Measurements from ENCODE around the gene AOC2. TPM values are rescaled to one million over a fixed set of nuclear protein-coding genes. Genes with fewer than 3 reads are reported as not detected.
"Not testable (repeated sequence)": the region's sequence is repeated elsewhere in the genome, so short reads cannot be mapped to it uniquely, and the experiment has no call there.

AOC2 gene
- total RNA-seq, 2 donors from 2014 or later = 0.32 to 1.1 TPM

GRCh38 chr17:42872251-42872965 is 28.0 kb downstream of the AOC2 start:
- intact Hi-C loops (cut with DNase I) = no loop called here
- DNase-seq = no peak

DNA sequence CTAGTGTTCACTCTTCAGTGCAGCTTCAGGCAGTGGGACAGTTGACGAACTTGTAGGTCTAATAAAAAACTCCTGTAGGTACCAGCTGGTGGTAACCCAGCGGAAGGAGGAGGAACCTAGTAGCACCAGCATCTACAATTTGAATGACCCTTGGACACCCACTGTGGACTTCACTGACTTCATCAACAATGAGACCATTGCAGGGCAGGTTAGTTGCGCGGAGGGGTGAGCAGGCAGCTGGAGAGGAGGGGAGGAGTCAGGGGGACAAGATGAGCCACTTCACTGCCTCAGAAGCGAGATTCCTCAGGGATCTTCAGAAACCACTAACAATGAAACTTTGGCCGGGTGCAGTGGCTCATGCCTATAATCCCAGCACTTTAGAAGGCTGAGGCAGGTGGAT is 28.9 kb downstream of the AOC2 start:
- H3K27ac ChIP-seq = no peak overlapping the region
- no peaks in the 10 kb centered on the region for H3K27me3 ChIP-seq
- no peak for TF ChIP-seq CTCF (IDR thresholded peaks at IDR 0.05)
- H3K9me3 ChIP-seq = no peaks in the 10 kb centered on the region
- no peak for DNase-seq
- H3K4me3 ChIP-seq = no peak overlapping the region
- no peaks in the 10 kb centered on the region for H3K36me3 ChIP-seq
- intact Hi-C loops (cut with DNase I) = no loop called here
- no peak overlapping the region for H3K9ac ChIP-seq (ENCODE audit: low read depth in 2 of 2, low read length in 2 of 2)
- H3K4me1 ChIP-seq = no peaks in the 10 kb centered on the region

More at GRCh38 chr17:42872251-42872965, 28.0 kb downstream of the AOC2 start:
- TF ChIP-seq CTCF (IDR thresholded peaks at IDR 0.05) = no peak
- Histone ChIP-seq H3K27ac (no peak overlapping the region), H3K4me1 (no peaks in the 10 kb centered on the region), H3K4me3 (no peak overlapping the region), H3K36me3 (no peaks in the 10 kb centered on the region), H3K9me3 (no peaks in the 10 kb centered on the region), H3K9ac (ENCODE audit: low read depth in 2 of 2, low read length in 2 of 2) (no peak overlapping the region), H3K27me3 (no peaks in the 10 kb centered on the region)

DNA sequence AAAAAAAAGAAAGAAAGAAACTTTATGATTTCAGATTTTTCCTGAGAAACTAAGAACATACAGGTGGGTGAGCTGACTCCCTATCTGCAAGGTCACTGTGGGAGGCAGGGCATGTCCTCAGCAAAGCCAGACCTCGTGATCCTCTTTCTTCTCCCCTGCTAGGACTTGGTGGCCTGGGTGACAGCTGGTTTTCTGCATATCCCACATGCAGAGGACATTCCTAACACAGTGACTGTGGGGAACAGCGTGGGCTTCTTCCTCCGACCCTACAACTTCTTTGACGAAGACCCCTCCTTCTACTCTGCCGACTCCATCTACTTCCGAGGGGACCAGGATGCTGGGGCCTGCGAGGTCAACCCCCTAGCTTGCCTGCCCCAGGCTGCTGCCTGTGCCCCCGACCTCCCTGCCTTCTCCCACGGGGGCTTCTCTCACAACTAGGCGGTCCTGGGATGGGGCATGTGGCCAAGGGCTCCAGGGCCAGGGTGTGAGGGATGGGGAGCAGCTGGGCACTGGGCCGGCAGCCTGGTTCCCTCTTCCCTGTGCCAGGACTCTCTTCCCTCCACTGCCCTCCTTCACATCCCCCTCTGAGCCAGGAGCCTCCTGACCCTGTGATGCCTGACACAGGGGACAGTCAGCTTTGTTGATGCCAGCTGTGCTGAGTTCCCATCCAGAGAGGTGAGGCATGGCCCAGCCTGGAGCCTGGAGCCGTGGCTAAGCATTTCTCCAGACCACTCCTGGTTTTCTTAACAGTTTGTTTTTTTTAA is 29.7 kb downstream of the AOC2 start:
- H3K27me3 ChIP-seq; H3K4me3 ChIP-seq; H3K4me1 ChIP-seq; H3K9ac ChIP-seq (ENCODE audit: low read depth in 2 of 2, low read length in 2 of 2); intact Hi-C loops (cut with DNase I); DNase-seq; H3K9me3 ChIP-seq; H3K36me3 ChIP-seq; H3K27ac ChIP-seq: not testable (repeated sequence)

DNA sequence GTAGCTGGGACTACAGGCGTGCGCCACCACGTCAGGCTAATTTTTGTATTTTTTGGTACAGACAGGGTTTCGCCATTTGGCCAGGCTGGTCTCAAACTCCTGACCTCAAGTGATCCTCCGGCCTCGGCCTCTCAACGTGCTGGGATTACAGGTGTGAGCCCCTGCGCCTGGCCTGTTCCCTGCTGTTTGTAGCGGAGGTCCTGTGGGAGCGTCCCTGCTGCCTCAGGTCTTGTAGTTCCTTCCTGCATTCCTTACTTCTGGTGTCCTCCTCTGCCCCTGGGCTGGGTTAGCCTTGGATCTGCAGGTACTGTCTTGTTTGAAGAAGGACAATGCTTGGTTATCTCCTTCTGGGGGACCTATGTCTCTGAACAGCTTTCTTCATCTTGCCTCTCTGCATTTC is 32.7 kb downstream of the AOC2 start:
- no peaks in the 10 kb centered on the region for H3K9me3 ChIP-seq
- no peaks in the 10 kb centered on the region for H3K36me3 ChIP-seq
- DNase-seq = no peak
- no peak for TF ChIP-seq CTCF (IDR thresholded peaks at IDR 0.05)
- H3K27me3 ChIP-seq = no peaks in the 10 kb centered on the region
- H3K9ac ChIP-seq (ENCODE audit: low read depth in 2 of 2, low read length in 2 of 2) = no peak overlapping the region
- H3K27ac ChIP-seq = no peak overlapping the region
- no peaks in the 10 kb centered on the region for H3K4me1 ChIP-seq
- intact Hi-C loops (cut with DNase I) = no loop called here
- H3K4me3 ChIP-seq = no peak overlapping the region

DNA sequence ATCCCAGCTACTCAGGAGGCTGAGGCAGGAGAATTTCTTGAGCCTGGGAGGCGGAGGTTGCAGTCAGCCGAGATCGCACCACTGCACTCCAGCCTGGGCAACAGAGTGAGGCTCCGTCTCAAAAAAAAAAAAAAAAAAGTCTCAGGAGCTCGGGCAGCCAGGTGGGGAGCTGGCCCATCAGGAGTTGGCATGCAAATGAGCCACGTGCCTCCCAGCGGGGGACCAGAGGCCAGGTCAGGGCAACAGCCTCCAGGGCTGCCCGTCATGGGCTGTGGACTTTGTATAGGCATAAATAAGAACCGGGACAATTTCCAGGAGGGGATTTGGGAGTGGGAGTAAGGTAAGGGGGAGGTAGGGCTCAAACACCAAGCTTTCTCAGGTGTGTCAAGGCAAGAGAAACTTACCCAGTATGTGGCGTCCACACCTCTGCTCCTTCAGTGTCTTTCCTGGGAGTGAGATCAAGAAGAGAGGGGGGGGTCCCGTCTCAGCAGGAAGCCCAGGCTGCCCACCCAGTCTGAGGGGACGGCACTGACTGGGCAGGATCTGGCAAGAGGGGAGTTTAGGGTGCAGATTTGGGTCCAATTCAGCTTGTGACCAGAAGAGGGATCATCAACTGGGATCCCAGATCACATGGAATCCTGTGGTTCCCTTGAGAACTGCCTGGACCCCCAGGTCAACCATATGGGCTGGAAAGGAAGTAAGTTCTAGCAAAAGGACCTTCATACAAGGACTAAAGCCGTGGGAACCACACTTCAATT is 33.9 kb downstream of the AOC2 start:
- Histone ChIP-seq H3K36me3 (no peaks in the 10 kb centered on the region), H3K27ac (no peak overlapping the region), H3K27me3 (no peaks in the 10 kb centered on the region), H3K4me1 (no peaks in the 10 kb centered on the region), H3K4me3 (no peak overlapping the region), H3K9me3 (no peaks in the 10 kb centered on the region), H3K9ac (ENCODE audit: low read depth in 2 of 2, low read length in 2 of 2) (no peak overlapping the region)
- TF ChIP-seq CTCF (IDR thresholded peaks at IDR 0.05) = no peak
- intact Hi-C loops (cut with DNase I) = no loop called here
- DNase-seq = no peak
